C4-2B (cell line): ENCODE results near the gene KRTAP16-1.
"Not testable (repeated sequence)": the region's sequence is repeated elsewhere in the genome, so short reads cannot be mapped to it uniquely, and the experiment has no call there.

Source experiments
- CTCF ChIP-seq: fragments of 450-650 bp; conservative IDR thresholded peaks from 2 replicates; pipeline ENCODE4 v1.5.1; 2017; ENCODE audit warnings: mild to moderate bottlenecking
- ZFX ChIP-seq: fragments of 450-650 bp; IDR thresholded peaks from 2 replicates; pipeline ENCODE4 v1.6.1; 2017

GRCh38 chr17:41346421-41346820 lies 37.3 kb upstream of the KRTAP16-1 start:
- TF ChIP-seq CTCF, ZFX: not testable (repeated sequence)
